ENCODE data around the gene ZMAT1.

DNA sequence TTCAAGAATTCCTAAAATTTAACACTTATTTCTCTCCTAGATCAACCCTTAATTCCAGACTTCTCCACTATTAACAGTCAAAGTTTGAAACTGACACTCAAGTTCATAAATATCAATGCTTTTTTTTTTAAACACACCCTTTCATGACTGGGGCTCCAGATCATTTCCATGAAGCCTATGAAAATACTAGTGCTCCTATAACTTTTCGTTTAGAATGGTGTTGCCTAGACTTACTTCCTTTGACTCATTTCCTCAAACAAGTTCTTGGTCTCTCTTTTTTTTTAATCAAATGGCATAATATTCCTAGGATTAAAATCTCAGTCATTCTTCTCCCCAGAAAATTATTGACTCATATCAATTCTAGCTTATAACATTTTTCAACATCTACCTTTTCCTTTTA lies 13.1 kb downstream of the ZMAT1 start:
- TF ChIP-seq, protein P1, sequence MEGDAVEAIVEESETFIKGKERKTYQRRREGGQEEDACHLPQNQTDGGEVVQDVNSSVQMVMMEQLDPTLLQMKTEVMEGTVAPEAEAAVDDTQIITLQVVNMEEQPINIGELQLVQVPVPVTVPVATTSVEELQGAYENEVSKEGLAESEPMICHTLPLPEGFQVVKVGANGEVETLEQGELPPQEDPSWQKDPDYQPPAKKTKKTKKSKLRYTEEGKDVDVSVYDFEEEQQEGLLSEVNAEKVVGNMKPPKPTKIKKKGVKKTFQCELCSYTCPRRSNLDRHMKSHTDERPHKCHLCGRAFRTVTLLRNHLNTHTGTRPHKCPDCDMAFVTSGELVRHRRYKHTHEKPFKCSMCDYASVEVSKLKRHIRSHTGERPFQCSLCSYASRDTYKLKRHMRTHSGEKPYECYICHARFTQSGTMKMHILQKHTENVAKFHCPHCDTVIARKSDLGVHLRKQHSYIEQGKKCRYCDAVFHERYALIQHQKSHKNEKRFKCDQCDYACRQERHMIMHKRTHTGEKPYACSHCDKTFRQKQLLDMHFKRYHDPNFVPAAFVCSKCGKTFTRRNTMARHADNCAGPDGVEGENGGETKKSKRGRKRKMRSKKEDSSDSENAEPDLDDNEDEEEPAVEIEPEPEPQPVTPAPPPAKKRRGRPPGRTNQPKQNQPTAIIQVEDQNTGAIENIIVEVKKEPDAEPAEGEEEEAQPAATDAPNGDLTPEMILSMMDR (IDR thresholded peaks at IDR 0.05) = no peak
- TF ChIP-seq POLR2A (IDR thresholded peaks at IDR 0.05) = no peak
